Measurements from ENCODE around the gene RPTOR.

RPTOR gene

DNA sequence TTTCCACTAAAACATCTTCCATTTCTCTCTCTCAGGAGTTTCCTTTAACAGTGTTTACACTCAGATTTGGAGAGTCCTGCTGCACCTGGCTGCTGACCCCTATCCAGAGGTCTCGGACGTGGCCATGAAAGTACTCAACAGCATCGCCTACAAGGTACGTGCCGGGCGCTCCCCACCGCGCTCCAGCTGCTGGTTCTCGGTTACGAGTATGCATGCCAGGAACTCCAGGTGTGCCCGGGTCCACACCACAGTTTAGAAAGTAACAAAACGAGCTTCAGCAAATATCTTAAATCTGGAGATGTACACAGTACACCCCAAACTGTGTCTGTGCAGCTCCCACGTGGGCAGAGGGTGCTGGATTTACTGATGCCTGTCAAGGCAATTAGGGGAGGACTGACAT is 364.1 kb downstream of the RPTOR start:
- no peak overlapping the region for H3K27ac ChIP-seq
- DNase-seq (ENCODE audit: low read depth, low spot score), result no peak

DNA sequence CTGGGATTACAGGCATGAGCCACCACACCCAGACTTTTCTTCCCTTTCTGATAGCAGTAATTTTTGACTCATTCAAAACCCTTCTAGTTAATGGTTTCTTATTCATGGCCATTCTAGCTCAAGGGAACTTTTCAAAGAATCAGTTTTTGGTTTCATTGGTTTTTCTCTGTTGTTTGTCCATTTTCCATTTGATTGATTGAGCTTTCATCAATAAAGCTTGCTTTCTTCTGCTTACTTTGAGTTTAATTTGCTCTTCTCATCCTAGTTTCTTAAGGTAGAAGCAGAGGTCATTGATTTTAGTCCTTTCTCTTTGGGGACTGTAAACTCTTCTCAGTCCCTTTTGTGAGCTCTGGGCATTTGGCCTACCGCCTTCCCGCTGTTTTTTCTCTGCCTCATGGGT is 365.0 kb downstream of the RPTOR start:
- DNase-seq (ENCODE audit: low read depth, low spot score), result no peak
- no peak overlapping the region for H3K27ac ChIP-seq

- DNase-seq (ENCODE audit: low read depth, low spot score), result no peak
- H3K27ac ChIP-seq, result no peak overlapping the region
These were observed 365.4 kb downstream of the RPTOR start for GRCh38 chr17:80910043-80910442.

DNA sequence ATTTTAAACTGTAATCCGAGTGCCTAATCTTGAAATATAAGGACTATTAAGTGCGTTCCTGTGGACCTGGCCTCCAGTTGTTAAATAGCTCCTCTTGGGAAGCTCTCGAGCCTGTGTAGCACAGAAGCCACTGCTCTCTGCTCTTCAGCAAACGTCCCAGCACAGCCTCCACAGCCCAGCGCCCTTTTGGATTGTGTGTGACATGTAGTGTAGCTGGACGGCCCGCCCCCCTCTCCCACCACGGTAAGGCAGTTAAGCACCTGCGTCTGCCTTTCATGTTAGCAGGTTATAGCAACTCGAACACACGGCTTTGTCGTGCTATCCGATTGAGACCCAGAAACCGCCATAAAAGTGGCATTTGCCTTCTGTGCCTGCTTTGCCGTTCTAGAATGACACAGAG is 367.8 kb downstream of the RPTOR start:
- DNase-seq (ENCODE audit: low read depth, low spot score), result no peak

GRCh38 chr17:80913928-80914821 is 369.5 kb downstream of the RPTOR start:
- H3K27ac ChIP-seq, result no peak overlapping the region
- DNase-seq (ENCODE audit: low read depth, low spot score), result no peak

More for the DNA sequence above, 367.8 kb downstream of the RPTOR start:
- H3K27ac ChIP-seq, result no peak overlapping the region

DNA sequence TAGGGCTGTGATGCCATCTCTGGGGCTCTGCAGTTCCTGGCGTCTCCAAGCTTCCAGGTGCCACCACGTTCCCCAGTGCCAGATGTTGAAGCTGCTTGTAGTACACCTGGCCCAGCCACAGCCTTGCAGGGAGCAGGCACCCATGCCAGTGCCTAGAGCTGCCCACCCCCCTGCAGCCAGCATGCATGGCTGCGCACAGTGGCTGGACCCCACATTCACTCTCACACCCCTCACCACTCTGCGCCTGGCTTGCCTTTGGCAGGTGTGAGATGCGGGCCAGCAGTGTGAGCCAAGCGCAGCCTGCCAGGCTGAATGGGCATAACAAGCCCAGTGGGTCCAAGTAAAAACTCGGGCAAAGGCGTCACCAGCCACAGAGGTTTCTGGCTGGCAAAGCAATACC is 371.6 kb downstream of the RPTOR start:
- no peak for DNase-seq (ENCODE audit: low read depth, low spot score)

GRCh38 chr17:80917716-80918560 is 373.3 kb downstream of the RPTOR start:
- DNase-seq (ENCODE audit: low read depth, low spot score), result no peak
- no peak overlapping the region for H3K27ac ChIP-seq

More for the DNA sequence above, 371.6 kb downstream of the RPTOR start:
- no peak overlapping the region for H3K27ac ChIP-seq

DNA sequence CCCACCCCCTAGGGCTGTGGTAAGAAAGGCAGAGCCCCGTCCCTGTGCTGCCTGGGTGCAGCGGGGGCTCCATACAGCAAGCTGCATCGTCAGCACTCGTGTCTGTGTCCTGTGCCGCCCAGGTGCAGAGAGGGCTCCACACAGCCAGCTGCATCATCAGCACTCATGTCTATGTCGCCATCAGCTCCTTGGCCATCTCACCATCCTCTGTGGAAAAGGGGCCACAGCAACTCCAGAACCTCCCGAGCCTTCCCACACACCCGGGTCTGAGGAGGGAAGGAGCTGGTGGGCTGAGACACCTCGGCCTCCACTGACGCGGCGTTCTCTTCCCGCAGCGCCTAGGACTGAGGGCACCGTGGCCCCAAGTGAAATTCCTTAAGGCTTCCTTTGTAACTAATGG is 374.1 kb downstream of the RPTOR start:
- no peak overlapping the region for H3K27ac ChIP-seq
- DNase-seq (ENCODE audit: low read depth, low spot score), result no peak

DNA sequence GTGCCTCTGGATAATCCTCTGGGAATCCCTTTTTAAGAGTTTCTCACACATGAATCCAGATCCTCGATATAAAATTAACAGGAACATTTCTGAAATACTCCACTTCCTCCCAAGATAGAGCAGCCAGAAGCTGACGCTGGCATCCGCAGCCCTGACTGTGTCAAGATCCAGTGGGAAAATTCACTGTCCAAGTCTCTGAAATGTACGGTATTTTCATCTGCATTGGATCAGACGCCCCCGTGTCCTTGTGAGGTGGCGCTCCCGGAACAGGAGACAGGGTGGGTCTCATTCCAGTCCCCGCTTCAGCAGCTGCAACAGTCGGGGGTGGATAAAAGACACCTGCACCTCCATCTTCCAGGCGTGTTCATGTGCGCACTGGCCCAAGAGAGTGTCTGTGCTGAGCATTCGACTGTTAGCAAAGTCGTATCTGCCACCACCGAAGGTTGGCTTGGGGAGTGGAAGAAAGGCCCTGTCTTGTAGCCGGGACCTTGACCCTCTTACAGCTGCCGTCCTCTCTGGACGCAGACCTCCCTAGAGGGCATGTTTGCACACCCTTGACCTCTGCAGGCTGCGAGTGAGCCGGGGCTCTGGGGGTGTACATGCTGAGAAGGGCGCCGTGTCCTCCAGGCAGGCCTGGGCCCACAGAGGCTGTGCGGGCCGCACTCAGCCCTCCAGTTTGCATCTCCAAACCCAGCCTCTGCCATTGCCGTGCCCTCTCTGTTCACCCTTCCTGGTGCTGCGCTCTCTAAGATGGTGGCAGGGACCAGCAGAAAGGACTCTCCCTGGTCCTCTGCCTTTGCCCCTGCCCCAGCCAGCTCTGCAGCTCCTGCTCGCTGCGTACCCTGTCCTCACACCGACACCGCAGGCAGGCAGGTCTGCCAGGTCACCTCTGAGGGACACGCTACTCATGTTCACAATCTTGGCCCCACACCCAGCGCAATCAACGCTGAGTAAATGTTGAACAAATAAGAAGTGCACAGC is 375.0 kb downstream of the RPTOR start:
- DNase-seq (ENCODE audit: low read depth, low spot score), result no peak
- H3K27ac ChIP-seq, result no peak overlapping the region

- DNase-seq (ENCODE audit: low read depth, low spot score), result no peak
- H3K27ac ChIP-seq, result no peak overlapping the region
These were observed 375.8 kb downstream of the RPTOR start for GRCh38 chr17:80920441-80920840.

- DNase-seq (ENCODE audit: low read depth, low spot score), result no peak
- H3K27ac ChIP-seq, result no peak overlapping the region
These were observed 376.5 kb downstream of the RPTOR start for GRCh38 chr17:80921159-80921558.

- no peak overlapping the region for H3K27ac ChIP-seq
- no peak for DNase-seq (ENCODE audit: low read depth, low spot score)
These were observed 377.3 kb downstream of the RPTOR start for GRCh38 chr17:80921741-80922579.

GRCh38 chr17:80922580-80923160 is 378.0 kb downstream of the RPTOR start:
- no peak overlapping the region for H3K27ac ChIP-seq
- no peak for DNase-seq (ENCODE audit: low read depth, low spot score)

- DNase-seq (ENCODE audit: low read depth, low spot score), result no peak
- no peak overlapping the region for H3K27ac ChIP-seq
These were observed 378.8 kb downstream of the RPTOR start for GRCh38 chr17:80923211-80924110.

- DNase-seq (ENCODE audit: low read depth, low spot score), result no peak
- no peak overlapping the region for H3K27ac ChIP-seq
These were observed 379.6 kb downstream of the RPTOR start for GRCh38 chr17:80924111-80924806.

DNA sequence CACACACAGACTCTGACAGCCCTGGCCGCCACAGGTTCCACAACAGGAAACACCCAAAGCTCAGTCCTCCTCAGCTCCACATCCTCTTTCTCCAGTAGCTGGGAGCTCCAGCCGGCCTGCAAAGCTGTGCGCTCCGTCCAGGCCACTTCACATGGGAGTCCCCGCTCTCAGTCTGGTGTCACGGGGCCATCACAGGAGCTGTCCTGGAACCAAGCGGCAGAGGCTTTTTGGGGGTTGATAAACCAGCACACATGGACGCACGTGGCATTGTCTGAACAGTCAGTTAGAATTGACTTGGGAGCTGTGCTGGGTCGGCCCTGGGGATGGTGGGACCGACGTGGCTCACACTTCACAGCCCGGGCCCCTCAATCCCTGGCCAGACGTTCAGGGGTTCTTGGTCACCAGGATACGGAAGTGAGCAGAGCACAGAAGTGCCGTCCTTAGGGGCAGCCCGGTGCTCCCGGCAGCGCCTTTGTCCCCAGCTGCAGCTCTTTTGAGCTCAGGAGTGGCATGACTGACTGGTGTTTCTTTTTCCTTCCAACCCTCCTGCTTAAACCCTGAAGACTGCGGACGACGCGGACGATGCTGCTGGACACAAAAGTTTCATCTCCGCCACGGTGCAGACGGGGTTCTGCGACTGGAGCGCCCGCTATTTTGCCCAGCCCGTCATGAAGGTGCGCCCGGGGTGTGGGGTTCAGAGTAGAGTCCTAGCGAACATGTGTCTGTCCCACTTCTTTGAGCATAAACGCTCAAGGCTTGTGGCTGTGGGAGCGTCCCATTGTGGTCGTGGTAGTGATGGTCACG is 380.4 kb downstream of the RPTOR start:
- DNase-seq (ENCODE audit: low read depth, low spot score), result no peak

More for the DNA sequence above, 380.4 kb downstream of the RPTOR start:
- no peak overlapping the region for H3K27ac ChIP-seq
